ENCODE results near the gene CCDC28A.

DNA sequence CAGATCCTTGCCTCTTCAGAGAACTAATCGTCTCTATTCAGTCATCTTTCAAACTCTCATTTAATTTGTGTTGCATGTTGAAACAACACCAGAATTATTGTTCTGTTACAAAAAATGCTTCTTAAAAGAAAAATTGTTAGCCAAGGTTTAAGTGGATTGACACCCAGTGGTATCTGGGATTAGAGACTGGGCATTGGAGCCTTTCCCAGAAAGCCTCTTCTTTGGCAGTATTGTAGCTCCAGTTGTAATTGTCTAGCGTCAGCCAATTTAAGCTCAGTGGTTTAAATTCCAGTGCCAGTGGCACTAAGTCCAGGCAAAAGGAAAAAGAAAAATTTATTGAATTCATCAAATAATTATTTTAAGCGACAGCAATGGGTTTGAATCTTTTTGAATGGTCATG lies 801 bp downstream of the CCDC28A start:
- TF ChIP-seq POLR2AphosphoS5 (IDR thresholded peaks at IDR 0.05; ENCODE audit: borderline replicate concordance, low read depth, low read length) (no peak), EZH2 (IDR thresholded peaks at IDR 0.05) (no peak), FOXP2 (optimal IDR thresholded peaks at IDR 0.05; ENCODE audit: control extremely low read depth, extremely low read length, insufficient read depth) (no peak)
